Sigmoid colon (tissue), 7 donors: ENCODE data around the gene KCNA10. TPM values are rescaled to one million over a fixed set of nuclear protein-coding genes. Genes with fewer than 3 reads are reported as not detected.

Experiments
- DNase-seq: peaks from one replicate; pipeline ENCODE4 v3.0.0-alpha.2; 2019
- H3K27ac ChIP-seq, 4 donors: fragments of 200-600 bp; sonication (generic); one replicate each; pipeline ENCODE4 v1.5.1; 2016 to 2019; ENCODE audit warnings: mild to moderate bottlenecking in 1 of 4
- H3K27me3 ChIP-seq, 3 donors: fragments of 200-600 bp; sonication (generic); one replicate each; pipeline ENCODE4 v1.5.1; 2019; ENCODE audit warnings: mild to moderate bottlenecking in 1 of 3
- H3K36me3 ChIP-seq, 4 donors: fragments of 200-600 bp; sonication (generic); one replicate each; pipeline ENCODE4 v1.5.1; 2016 to 2019
- H3K4me1 ChIP-seq, 4 donors: fragments of 200-600 bp; sonication (generic); one replicate each; pipeline ENCODE4 v1.5.1; 2017 to 2019
- H3K4me3 ChIP-seq, 4 donors: fragments of 200-600 bp; sonication (generic); one replicate each; pipeline ENCODE4 v1.5.1; 2017 to 2019; ENCODE audit warnings: mild to moderate bottlenecking in 2 of 4, moderate library complexity in 1 of 4
- H3K9me3 ChIP-seq, 4 donors: fragments of 200-600 bp in 3 of 4; sonication (generic) in 3 of 4; one replicate each; pipeline versions ENCODE4 v1.5.1 to v1.6.1; 2013 to 2019
- EP300 ChIP-seq, 4 donors: sonication (generic); formaldehyde crosslinking; IDR thresholded peaks; one replicate each; pipeline ENCODE4 v1.6.1; 2017; ENCODE audit warnings: antibody characterized with exemption in 4 of 4
- POLR2A ChIP-seq, 2 donors: fragments of 450-650 bp; IDR thresholded peaks; one replicate each; pipeline ENCODE4 v1.6.1; 2016; ENCODE audit warnings: antibody characterized with exemption in 2 of 2, mild to moderate bottlenecking in 2 of 2, moderate library complexity in 2 of 2
- POLR2AphosphoS5 ChIP-seq, 4 donors: sonication (generic); formaldehyde crosslinking; IDR thresholded peaks; one replicate each; pipeline ENCODE4 v1.6.1; 2017; ENCODE audit warnings: antibody characterized with exemption in 4 of 4
- WGBS, 2 donors: extraction: QIAGEN DNeasy Blood & Tissue Kit; methylation state at CpG; one replicate each; pipeline ENCODE4 v1.1.7; 2013; 5-methylcytosine and 5-hydroxymethylcytosine counted together
- intact Hi-C: fragments of 100-400 bp; cut with DNase I; formaldehyde crosslinking; loops from one replicate; pipeline ENCODE4 v1.15.1; 2023
- polyA plus RNA-seq, 3 donors: library from polyadenylated mRNA; stranded (reverse); fragments of 200-250 nt; gene quantifications; one replicate each; pipeline ENCODE4 v1.2.3, GENCODE V29; 2013
- total RNA-seq, 4 donors: library from RNA; depleted of rRNA; stranded (reverse); fragments of >200 nt; gene quantifications; one replicate each; pipeline ENCODE4 v1.1.0, GENCODE V29; 2016
- TF ChIP-seq, protein P1 (sequence below), 4 experiments: fragments of 450-650 bp in 3 of 4; fragments of 200-600 bp in 1 of 4; IDR thresholded peaks; one replicate each; pipeline ENCODE4 v1.5.1; 2016 to 2019; ENCODE audit warnings: antibody characterized with exemption in 4 of 4, mild to moderate bottlenecking in 3 of 4, moderate library complexity in 2 of 4
- donor health status: healthy with polysubstance abuse.
- donor health status: Bipolar disorder and iron deficiency.
- donor health status: healthy.

Gene KCNA10
- total and polyA plus RNA-seq, 7 donors: not detected

DNA sequence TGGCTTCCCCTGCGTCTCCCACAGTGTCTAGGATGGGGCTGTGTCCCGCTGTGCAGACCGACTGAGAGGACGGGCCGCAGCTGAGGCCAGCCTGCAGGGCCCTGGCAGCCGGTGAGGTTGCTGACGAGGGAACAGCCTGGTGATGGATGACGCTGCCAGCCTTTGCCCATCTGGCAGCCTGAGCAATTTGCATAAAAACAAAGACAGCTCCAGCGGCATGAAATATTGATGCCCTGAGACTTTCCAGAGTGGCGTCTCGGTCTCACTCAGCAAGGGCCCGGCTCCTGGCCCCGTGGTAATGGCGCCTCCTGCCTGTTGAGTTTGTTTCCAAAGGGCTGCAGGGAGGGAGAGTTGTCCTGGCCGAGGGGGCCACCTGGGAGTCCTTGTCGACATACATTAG lies 19.1 kb upstream of the KCNA10 start:
- H3K9me3 ChIP-seq: no peaks in the 10 kb centered on the region
- TF ChIP-seq POLR2A (IDR thresholded peaks at IDR 0.05) (no peak), EP300 (IDR thresholded peaks at IDR 0.05) (no peak), POLR2AphosphoS5 (IDR thresholded peaks at IDR 0.05) (no peak)
- TF ChIP-seq, protein P1, sequence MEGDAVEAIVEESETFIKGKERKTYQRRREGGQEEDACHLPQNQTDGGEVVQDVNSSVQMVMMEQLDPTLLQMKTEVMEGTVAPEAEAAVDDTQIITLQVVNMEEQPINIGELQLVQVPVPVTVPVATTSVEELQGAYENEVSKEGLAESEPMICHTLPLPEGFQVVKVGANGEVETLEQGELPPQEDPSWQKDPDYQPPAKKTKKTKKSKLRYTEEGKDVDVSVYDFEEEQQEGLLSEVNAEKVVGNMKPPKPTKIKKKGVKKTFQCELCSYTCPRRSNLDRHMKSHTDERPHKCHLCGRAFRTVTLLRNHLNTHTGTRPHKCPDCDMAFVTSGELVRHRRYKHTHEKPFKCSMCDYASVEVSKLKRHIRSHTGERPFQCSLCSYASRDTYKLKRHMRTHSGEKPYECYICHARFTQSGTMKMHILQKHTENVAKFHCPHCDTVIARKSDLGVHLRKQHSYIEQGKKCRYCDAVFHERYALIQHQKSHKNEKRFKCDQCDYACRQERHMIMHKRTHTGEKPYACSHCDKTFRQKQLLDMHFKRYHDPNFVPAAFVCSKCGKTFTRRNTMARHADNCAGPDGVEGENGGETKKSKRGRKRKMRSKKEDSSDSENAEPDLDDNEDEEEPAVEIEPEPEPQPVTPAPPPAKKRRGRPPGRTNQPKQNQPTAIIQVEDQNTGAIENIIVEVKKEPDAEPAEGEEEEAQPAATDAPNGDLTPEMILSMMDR (IDR thresholded peaks at IDR 0.05): no peak
- no peak for DNase-seq
- no peak overlapping the region for H3K27ac ChIP-seq
- peaks cover 0 to 6% (median 0%) of the 10 kb centered on the region in 3 donors for H3K27me3 ChIP-seq
- H3K36me3 ChIP-seq: no peaks in the 10 kb centered on the region
- H3K4me1 ChIP-seq: no peaks in the 10 kb centered on the region
- intact Hi-C loops: no loop called here
- 76 to 77% methylated on average over 16 of the region's 16 CpGs for WGBS, 2 donors
- H3K4me3 ChIP-seq: no peak overlapping the region

DNA sequence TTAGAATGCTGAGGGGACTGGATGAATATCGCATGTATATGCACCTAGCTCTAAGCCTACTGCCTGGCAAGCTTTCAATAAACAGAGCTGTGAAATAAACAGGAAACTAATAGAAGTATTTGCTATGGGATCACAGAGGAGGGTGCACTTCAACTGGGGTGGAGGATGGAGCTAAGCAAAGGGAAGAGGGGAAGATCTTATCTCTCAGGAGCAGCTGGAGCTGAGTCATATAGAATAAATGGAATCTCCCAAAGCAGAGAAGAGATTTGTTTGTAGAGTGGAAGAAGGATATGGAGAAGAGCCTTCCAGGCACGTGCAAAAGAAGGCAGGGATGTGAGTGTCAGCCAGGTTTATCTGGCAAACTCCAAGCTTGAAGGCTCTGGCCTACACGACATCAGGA lies 17.0 kb upstream of the KCNA10 start:
- H3K9me3 ChIP-seq: no peaks in the 10 kb centered on the region

DNA sequence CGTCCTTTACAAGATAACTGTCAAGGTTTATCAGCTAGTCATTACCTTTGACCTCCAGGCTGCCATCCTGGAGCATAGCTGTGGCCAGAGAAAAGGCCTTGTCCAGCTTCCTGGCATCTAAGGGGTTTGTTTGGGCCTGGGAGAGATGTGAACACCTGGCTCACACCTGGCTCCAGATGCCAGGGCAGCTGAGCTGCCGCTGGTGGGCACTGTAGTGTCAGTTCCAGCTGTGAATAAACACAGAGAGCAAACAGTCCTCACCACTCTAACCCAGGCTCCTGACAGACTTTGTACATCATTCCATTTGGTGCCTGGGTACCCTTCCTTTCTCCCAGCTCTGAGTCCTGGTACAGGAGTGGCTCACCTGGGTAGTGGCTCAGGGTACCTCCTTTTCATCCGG lies 14.3 kb upstream of the KCNA10 start:
- DNase-seq: no peak
- Histone ChIP-seq H3K4me3 (no peak overlapping the region), H3K27ac (no peak overlapping the region), H3K4me1 (no peaks in the 10 kb centered on the region), H3K27me3 (peaks cover 0 to 20% (median 0%) of the 10 kb centered on the region in 3 donors), H3K9me3 (no peaks in the 10 kb centered on the region), H3K36me3 (no peaks in the 10 kb centered on the region)
- 36 to 61% methylated on average over 3 of the region's 3 CpGs for WGBS, 2 donors
- TF ChIP-seq POLR2AphosphoS5 (IDR thresholded peaks at IDR 0.05) (no peak), EP300 (IDR thresholded peaks at IDR 0.05) (no peak), POLR2A (IDR thresholded peaks at IDR 0.05) (no peak)
- TF ChIP-seq, protein P1 (IDR thresholded peaks at IDR 0.05): no peak
- intact Hi-C loops: no loop called here

More for the DNA sequence above, 17.0 kb upstream of the KCNA10 start:
- WGBS, 2 donors: 51 to 61% methylated on average over 3 of the region's 3 CpGs
- H3K27me3 ChIP-seq: peaks cover 0 to 11% (median 0%) of the 10 kb centered on the region in 3 donors
- no peaks in the 10 kb centered on the region for H3K4me1 ChIP-seq
- H3K4me3 ChIP-seq: no peak overlapping the region
- H3K27ac ChIP-seq: no peak overlapping the region
- H3K36me3 ChIP-seq: no peaks in the 10 kb centered on the region
- no peak for DNase-seq
- intact Hi-C loops: no loop called here
- TF ChIP-seq, protein P1 (IDR thresholded peaks at IDR 0.05): no peak
- no peak for TF ChIP-seq POLR2A (IDR thresholded peaks at IDR 0.05)
- TF ChIP-seq EP300 (IDR thresholded peaks at IDR 0.05): no peak

DNA sequence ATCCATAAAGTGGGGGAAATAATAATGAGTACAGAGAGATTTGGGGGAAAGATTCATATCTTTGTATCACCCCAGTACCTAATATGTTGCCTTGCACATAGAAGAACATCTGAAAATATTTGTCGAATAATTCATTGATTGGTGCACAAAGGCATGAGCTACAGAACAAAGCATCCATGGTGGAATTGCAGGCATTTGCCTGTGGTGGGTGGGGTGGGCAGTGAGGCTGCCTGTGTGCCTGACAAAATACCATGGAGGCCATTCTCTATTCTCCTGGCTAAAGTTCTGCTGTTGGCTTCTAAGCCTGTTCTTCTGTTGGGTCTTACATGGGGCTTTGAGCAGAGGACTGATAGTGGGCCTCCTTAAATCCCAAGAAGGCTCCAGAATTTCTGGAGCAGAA lies 10.0 kb upstream of the KCNA10 start:
- Histone ChIP-seq H3K36me3 (no peaks in the 10 kb centered on the region), H3K27me3 (peaks cover 0 to 33% (median 14%) of the 10 kb centered on the region in 3 donors), H3K9me3 (no peaks in the 10 kb centered on the region), H3K27ac (no peak overlapping the region), H3K4me3 (no peak overlapping the region), H3K4me1 (peaks cover 0 to 5% (median 3%) of the 10 kb centered on the region in 4 donors)
- intact Hi-C loops: no loop called here
- no peak for DNase-seq
- TF ChIP-seq, protein P1 (IDR thresholded peaks at IDR 0.05): no peak
- TF ChIP-seq POLR2AphosphoS5 (IDR thresholded peaks at IDR 0.05): no peak
- TF ChIP-seq EP300 (IDR thresholded peaks at IDR 0.05): no peak
- TF ChIP-seq POLR2A (IDR thresholded peaks at IDR 0.05): no peak
- 92 to 94% methylated on average over 1 of the region's 1 CpG for WGBS, 2 donors

DNA sequence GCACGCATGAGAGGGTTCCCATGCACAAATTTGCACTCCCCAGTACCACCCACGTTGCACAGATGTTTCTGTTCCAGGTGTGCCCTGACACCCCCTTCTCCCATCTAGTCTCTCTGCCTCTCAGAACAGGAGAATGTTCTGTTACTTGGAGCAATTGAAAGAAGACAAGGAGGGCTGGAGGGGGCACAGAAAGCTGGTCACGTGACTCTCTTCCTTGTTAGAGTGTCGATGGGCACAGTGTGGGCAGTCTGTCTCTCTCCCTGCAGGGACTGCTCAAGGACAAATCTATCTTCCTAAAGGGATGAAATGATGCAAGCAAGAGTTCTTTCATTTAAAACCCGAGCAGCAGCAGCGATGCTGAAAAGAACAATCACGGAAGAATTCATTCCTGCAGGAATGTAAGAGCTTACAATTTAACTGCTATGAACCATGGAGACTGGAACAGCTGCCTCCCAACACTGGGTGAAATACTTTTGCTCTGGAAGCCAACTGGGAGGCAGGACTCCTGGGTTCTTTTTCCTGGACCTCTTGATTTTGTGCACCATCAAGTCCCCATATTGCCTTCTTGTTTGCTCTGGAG lies 7.3 kb upstream of the KCNA10 start:
- H3K9me3 ChIP-seq: no peaks in the 10 kb centered on the region
- TF ChIP-seq, protein P1 (IDR thresholded peaks at IDR 0.05): no peak
- no peak for TF ChIP-seq POLR2A (IDR thresholded peaks at IDR 0.05)
- no peak for TF ChIP-seq EP300 (IDR thresholded peaks at IDR 0.05)
- no peak for TF ChIP-seq POLR2AphosphoS5 (IDR thresholded peaks at IDR 0.05)
- H3K4me3 ChIP-seq: no peak overlapping the region
- peaks cover 0 to 39% (median 17%) of the 10 kb centered on the region in 3 donors for H3K27me3 ChIP-seq
- intact Hi-C loops: no loop called here
- WGBS, 2 donors: 59 to 68% methylated on average over 7 of the region's 7 CpGs
- no peak overlapping the region for H3K27ac ChIP-seq
- peaks cover 0 to 5% (median 3%) of the 10 kb centered on the region in 4 donors for H3K4me1 ChIP-seq
- DNase-seq: no peak
- H3K36me3 ChIP-seq: no peaks in the 10 kb centered on the region
